DMS114 treated with DMSO at 0.1 percent for 48 hours (cell line): ENCODE measurements around the gene TH.

Experiments used
- DNase-seq: peaks from one replicate; lab custom pipeline; 2025; ENCODE audit not compliant: unreplicated experiment; lab: John Stamatoyannopoulos, UW

Gene TH

GRCh38 chr11:2115308-2115707 lies 56.3 kb downstream of the TH start:
- DNase-seq = no peak

GRCh38 chr11:2114430-2115241 lies 57.0 kb downstream of the TH start:
- DNase-seq = no peak
